ENCODE data around the gene AKNAD1.

- TF ChIP-seq CTCF (IDR thresholded peaks at IDR 0.05; ENCODE audit: low read depth, low read length) = no peak
- TF ChIP-seq POLR2A (IDR thresholded peaks at IDR 0.05; ENCODE audit: extremely low read depth, insufficient read length) = no peak
- TF ChIP-seq MYC (IDR thresholded peaks at IDR 0.05; ENCODE audit: low read depth, low read length) = no peak
Measured at GRCh38 chr1:108848806-108849205, 8.1 kb downstream of the AKNAD1 start.
